Lower leg skin (tissue), 3 donors: Measurements from ENCODE around the gene NPLOC4.

Experiments used
- CTCF ChIP-seq, 3 donors: fragments of 450-650 bp; IDR thresholded peaks; one replicate each; pipeline ENCODE4 v1.5.1; 2016; ENCODE audit warnings: antibody characterized with exemption in 3 of 3, mild to moderate bottlenecking in 3 of 3, moderate library complexity in 2 of 3
- POLR2A ChIP-seq, 2 donors: fragments of 450-650 bp; IDR thresholded peaks; one replicate each; pipeline ENCODE4 v1.6.1; 2016 to 2017; ENCODE audit warnings: antibody characterized with exemption in 2 of 2, mild to moderate bottlenecking in 1 of 2, moderate library complexity in 1 of 2

- TF ChIP-seq POLR2A (IDR thresholded peaks at IDR 0.05) = no peak
- no peak for TF ChIP-seq CTCF (IDR thresholded peaks at IDR 0.05)
Measured at GRCh38 chr17:81579821-81580321, 57.0 kb downstream of the NPLOC4 start.
